WERI-Rb-1 (cell line): ENCODE data around the gene TPMT.

ENCODE experiments used
- DNase-seq: peaks from one replicate; pipeline ENCODE4 v3.0.0-alpha.2; 2020
- H3K27ac ChIP-seq: fragments of 250-450 bp; sonication (Bioruptor Pico); 2 replicates; pipeline ENCODE4 v1.5.1; 2020; ENCODE audit warnings: mild to moderate bottlenecking, moderate library complexity
- H3K27me3 ChIP-seq: fragments of 250-450 bp; sonication (Bioruptor Pico); 2 replicates; pipeline ENCODE4 v1.5.1; 2021; ENCODE audit warnings: mild to moderate bottlenecking, low read depth, moderate library complexity; ENCODE audit not compliant: insufficient read depth, severe bottlenecking
- H3K36me3 ChIP-seq: fragments of 250-450 bp; sonication (Bioruptor Pico); 2 replicates; pipeline ENCODE4 v1.5.1; 2020; ENCODE audit warnings: mild to moderate bottlenecking, moderate library complexity
- H3K4me3 ChIP-seq: 2 replicates; pipeline ENCODE4 v1.5.1; 2011; ENCODE audit warnings: low read depth, mild to moderate bottlenecking, control low read depth, low read length
- H3K9me3 ChIP-seq: fragments of 250-450 bp; sonication (Bioruptor Pico); 2 replicates; pipeline ENCODE4 v1.5.1; 2021; ENCODE audit warnings: mild to moderate bottlenecking, moderate library complexity; ENCODE audit not compliant: severe bottlenecking
- TF ChIP-seq, protein P1 (sequence below): IDR thresholded peaks from 2 replicates; pipeline ENCODE4 v1.5.1; 2011; ENCODE audit warnings: low read depth, mild to moderate bottlenecking, control low read depth, inconsistent platforms, low read length

Gene TPMT

DNA sequence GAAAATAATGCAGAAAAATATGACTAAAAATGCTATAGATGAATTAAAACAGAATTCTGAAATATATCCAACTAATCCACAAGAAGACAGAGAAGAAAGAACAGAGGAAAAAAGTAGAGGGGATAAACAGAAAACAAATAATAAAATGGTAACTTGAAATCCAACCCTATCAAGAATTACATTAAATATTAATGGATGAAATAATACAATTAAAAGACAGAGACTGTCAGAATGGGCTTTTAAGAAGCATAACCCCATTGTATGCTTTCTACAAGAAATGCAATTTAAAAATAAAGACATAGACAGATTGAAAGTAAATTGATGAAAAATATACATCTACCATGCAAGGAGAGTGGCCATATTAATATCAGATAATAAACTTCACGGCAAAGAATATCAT lies 47.8 kb downstream of the TPMT start:
- Histone ChIP-seq H3K4me3 (no peak overlapping the region), H3K27ac (no peak overlapping the region), H3K27me3 (no peaks in the 10 kb centered on the region), H3K36me3 (no peaks in the 10 kb centered on the region), H3K9me3 (peaks cover 7% of the 10 kb centered on the region)
- DNase-seq: no peak
- TF ChIP-seq, protein P1, sequence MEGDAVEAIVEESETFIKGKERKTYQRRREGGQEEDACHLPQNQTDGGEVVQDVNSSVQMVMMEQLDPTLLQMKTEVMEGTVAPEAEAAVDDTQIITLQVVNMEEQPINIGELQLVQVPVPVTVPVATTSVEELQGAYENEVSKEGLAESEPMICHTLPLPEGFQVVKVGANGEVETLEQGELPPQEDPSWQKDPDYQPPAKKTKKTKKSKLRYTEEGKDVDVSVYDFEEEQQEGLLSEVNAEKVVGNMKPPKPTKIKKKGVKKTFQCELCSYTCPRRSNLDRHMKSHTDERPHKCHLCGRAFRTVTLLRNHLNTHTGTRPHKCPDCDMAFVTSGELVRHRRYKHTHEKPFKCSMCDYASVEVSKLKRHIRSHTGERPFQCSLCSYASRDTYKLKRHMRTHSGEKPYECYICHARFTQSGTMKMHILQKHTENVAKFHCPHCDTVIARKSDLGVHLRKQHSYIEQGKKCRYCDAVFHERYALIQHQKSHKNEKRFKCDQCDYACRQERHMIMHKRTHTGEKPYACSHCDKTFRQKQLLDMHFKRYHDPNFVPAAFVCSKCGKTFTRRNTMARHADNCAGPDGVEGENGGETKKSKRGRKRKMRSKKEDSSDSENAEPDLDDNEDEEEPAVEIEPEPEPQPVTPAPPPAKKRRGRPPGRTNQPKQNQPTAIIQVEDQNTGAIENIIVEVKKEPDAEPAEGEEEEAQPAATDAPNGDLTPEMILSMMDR: no peak

DNA sequence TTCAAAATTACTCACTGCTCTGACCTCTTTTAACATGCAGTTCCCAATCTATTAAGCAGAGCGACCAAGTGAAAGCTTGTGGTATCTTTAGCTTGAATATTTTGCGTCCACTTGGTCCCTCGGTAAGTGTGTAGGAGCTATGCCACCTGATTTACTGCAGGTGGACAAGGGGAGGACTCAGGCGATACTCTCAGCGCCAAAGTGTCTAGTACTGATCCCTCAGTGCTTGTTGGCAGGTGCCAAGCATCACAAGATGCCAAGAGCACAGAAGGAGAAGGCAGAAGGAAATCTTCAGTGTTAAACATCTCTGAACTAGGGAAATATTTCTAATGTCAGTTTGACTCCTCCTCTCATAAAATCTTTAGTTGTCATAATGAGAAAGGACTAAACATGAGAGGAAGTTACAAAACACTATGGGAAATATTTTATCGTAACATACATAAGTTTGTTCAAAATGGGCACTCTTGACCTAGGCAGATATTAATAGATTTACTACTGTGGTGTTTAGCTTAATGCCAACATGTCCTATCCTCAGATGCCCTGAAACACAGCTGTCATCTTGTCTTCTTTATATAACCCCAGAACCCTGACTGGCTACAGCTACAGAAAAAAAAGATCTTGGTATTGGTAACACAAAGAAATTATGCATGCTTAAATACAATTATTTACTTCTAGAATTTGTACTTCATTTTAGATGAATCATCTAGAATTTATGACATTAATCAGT lies 51.9 kb downstream of the TPMT start:
- no peak for DNase-seq
- TF ChIP-seq, protein P1: no peak
- no peaks in the 10 kb centered on the region for H3K36me3 ChIP-seq

DNA sequence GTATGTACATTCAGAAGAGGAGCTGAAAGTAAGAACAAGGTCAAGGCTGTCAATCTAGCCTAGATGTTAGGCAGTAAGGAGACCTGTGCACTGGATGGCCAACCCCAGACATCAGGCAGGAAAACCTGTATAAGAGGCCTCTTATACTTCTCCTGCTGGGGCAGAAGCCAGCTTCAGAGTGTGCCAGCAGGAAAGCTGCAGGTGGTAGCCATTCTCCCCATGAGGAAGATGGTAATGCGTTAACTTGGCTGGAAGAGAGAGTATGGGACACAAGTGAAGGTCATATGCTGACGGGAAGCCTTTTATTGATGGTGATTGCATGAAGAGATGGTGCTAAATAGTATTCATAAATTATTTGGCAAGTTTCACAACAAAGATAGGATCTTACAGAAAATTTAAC lies 53.0 kb downstream of the TPMT start:
- no peak overlapping the region for H3K27ac ChIP-seq
- TF ChIP-seq, protein P1: no peak
- H3K36me3 ChIP-seq: no peaks in the 10 kb centered on the region
- no peaks in the 10 kb centered on the region for H3K9me3 ChIP-seq
- no peak for DNase-seq
- H3K27me3 ChIP-seq: no peaks in the 10 kb centered on the region
- no peak overlapping the region for H3K4me3 ChIP-seq

More for the DNA sequence above, 51.9 kb downstream of the TPMT start:
- H3K4me3 ChIP-seq: no peak overlapping the region
- peaks cover 7% of the 10 kb centered on the region for H3K9me3 ChIP-seq
- H3K27ac ChIP-seq: no peak overlapping the region
- H3K27me3 ChIP-seq: no peaks in the 10 kb centered on the region

DNA sequence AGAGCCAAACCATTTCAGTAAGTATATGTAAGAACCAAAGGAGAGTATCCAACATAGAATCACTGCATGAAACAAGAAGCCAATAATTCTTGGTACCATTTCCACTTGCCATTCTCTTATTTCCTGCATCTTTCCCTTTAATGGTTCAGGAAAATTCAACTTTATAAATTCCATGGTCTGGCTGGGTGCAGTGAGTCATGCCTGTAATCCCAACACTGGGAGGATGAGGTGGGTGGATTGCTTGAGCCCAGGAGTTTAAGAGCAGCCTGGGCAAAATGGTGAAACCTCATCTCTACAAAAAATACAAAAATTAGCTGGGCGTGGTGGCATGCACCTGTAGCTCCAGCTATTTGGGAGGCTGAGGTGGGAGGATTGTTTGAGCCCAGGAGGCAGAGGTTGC lies 53.6 kb downstream of the TPMT start:
- no peak for DNase-seq
- no peaks in the 10 kb centered on the region for H3K9me3 ChIP-seq
- H3K4me3 ChIP-seq: no peak overlapping the region
- no peak overlapping the region for H3K27ac ChIP-seq
- no peaks in the 10 kb centered on the region for H3K36me3 ChIP-seq
- TF ChIP-seq, protein P1: no peak
- no peaks in the 10 kb centered on the region for H3K27me3 ChIP-seq

DNA sequence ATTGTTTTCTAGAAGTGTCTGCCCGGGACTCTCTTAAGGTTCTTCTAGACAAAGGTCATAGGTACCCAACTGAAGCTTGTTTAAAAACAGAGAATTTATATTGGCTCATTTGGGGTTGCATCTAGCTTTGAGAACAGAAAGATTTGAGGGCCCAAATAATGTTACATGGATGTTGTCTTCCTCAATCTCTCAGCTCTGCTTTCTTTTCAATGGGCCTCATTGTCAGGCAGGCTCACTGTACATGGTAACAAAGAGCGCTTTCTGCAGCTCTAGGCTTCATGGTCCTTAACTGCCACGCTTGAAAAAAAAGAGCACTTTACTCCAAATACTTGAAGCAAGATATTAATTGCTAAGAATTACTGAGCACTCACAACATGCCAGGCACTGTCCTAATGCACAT lies 54.6 kb downstream of the TPMT start:
- H3K9me3 ChIP-seq: no peaks in the 10 kb centered on the region
- no peaks in the 10 kb centered on the region for H3K36me3 ChIP-seq
- H3K27ac ChIP-seq: no peak overlapping the region
- DNase-seq: no peak
- H3K27me3 ChIP-seq: no peaks in the 10 kb centered on the region
- no peak overlapping the region for H3K4me3 ChIP-seq
- TF ChIP-seq, protein P1: no peak

DNA sequence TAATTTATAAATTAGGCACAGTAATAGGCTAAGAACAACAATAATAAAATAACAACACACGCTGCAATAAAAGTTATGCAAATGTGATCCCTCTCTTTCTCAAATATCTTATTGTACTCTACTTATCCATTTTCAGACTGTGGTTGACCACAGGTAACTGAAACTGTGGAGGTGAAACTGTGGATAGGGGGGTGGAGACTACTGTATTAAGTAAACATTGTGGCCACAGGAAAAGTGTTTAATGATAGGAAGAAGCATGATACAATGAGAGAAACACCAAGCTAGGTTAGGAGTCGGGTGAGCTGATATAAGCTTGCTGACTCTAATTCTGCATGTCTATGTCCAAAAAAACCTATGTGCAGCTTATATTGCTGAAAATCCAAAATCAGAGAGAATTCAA lies 55.4 kb downstream of the TPMT start:
- H3K4me3 ChIP-seq: no peak overlapping the region
- no peak overlapping the region for H3K27ac ChIP-seq
- TF ChIP-seq, protein P1: no peak
- no peaks in the 10 kb centered on the region for H3K36me3 ChIP-seq
- no peaks in the 10 kb centered on the region for H3K27me3 ChIP-seq
- no peak for DNase-seq
- no peaks in the 10 kb centered on the region for H3K9me3 ChIP-seq
